ENCODE data around the gene RBP7. TPM values are rescaled to one million over a fixed set of nuclear protein-coding genes. Genes with fewer than 3 reads are reported as not detected.
A peak's percentile ranks its signal among the peaks of the same experiment; 100 is the strongest.

RBP7 gene
- total RNA-seq, 1 donor from 2014 or later = 23.1 TPM

- no peak for TF ChIP-seq CTCF (IDR thresholded peaks at IDR 0.05; ENCODE audit: borderline replicate concordance)
- intact Hi-C loops (cut with micrococcal nuclease) = no loop called here
- peaks cover 75% of the 10 kb centered on the region for H3K4me1 ChIP-seq
These were observed 67.7 kb downstream of the RBP7 start for GRCh38 chr1:10064416-10065343.

GRCh38 chr1:10065344-10065685 lies 68.3 kb downstream of the RBP7 start:
- no peak for DNase-seq
- H3K36me3 ChIP-seq = no peaks in the 10 kb centered on the region
- H3K4me3 ChIP-seq = no peak overlapping the region
- peaks cover 73% of the 10 kb centered on the region for H3K4me1 ChIP-seq
- H3K27ac ChIP-seq (replicated peaks) = peak overlapping the region; percentile 95
- intact Hi-C loops (cut with micrococcal nuclease) = no loop called here
- TF ChIP-seq CTCF (IDR thresholded peaks at IDR 0.05; ENCODE audit: borderline replicate concordance) = no peak
- H3K9me3 ChIP-seq (replicated peaks) = no peaks in the 10 kb centered on the region
- H3K27me3 ChIP-seq (ENCODE audit: low read depth) = no peaks in the 10 kb centered on the region

More at GRCh38 chr1:10064416-10065343, 67.7 kb downstream of the RBP7 start:
- DNase-seq = no peak
- Histone ChIP-seq H3K27me3 (ENCODE audit: low read depth) (no peaks in the 10 kb centered on the region), H3K9me3 (replicated peaks) (no peaks in the 10 kb centered on the region), H3K27ac (replicated peaks) (peak overlapping the region; percentile 95), H3K36me3 (no peaks in the 10 kb centered on the region), H3K4me3 (no peak overlapping the region)

Small RNAs within 50 kb of the gene (microRNA-seq; reads per million reads assigned to microRNA genes)
- 2.2 reads per million for gene MIR5697

Other genes starting within 250 kb of the RBP7 start
- gene CLSTN1, start 173.3 kb upstream of the RBP7 start, total RNA-seq = 63.5 TPM
- gene CTNNBIP1, start 87.0 kb upstream of the RBP7 start, total RNA-seq = 42.6 TPM
- gene LZIC, start 53.8 kb upstream of the RBP7 start, total RNA-seq = 36.3 TPM
- 22.2 TPM for gene NMNAT1, start 53.8 kb upstream of the RBP7 start, total RNA-seq
- gene UBE4B, start 35.7 kb downstream of the RBP7 start, total RNA-seq = 80.3 TPM
- gene KIF1B, start 213.3 kb downstream of the RBP7 start, total RNA-seq = 78.4 TPM

All from left ventricle myocardium inferior (tissue), 1 donor.